ENCODE data around the gene TNFRSF13B. TPM values are rescaled to one million over a fixed set of nuclear protein-coding genes. Genes with fewer than 3 reads are reported as not detected.

Gene TNFRSF13B
- total RNA-seq, 1 experiment from 2014 or later: not detected

DNA sequence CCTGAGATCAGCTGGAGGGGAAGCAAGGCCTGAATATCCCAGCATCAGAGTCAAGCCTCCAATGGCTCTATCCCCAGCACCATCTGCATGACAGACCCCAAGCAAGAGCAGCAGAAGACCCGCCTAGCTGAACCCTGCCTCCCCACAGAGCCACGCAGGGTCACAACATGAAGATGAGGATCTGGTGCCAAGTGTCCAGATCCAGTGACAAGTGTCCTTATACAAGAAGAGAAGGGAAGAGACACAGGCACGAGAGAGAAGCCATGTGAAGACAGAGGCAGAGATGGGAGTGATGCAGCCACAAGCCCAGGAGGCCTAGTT lies 28.9 kb downstream of the TNFRSF13B start:
- DNase-seq (ENCODE audit: low read depth, low spot score) (no peak), ATAC-seq (no peak)
- H3K27me3 ChIP-seq (ENCODE audit: control insufficient read depth, insufficient read depth, low read length): no peaks in the 10 kb centered on the region
- H3K27ac ChIP-seq (ENCODE audit: low read length): no peak overlapping the region
- no peaks in the 10 kb centered on the region for H3K9me3 ChIP-seq (ENCODE audit: control insufficient read depth, insufficient read depth, low read depth, low read length)
- H3K4me3 ChIP-seq (ENCODE audit: low read depth in 2 of 2, low read length in 2 of 2): no peak overlapping the region
- CTCF ChIA-PET: no interaction called here
- H3K36me3 ChIP-seq (ENCODE audit: control insufficient read depth, insufficient read depth, low read length): no peaks in the 10 kb centered on the region
- in situ Hi-C loops (cut with HindIII; ENCODE audit: low pct_unique_long_range_greater_than_20kb, low sequenced_read_pairs) (no loop called here), intact Hi-C loops (cut with micrococcal nuclease; ENCODE audit: unreplicated experiment) (no loop called here)
- no peaks in the 10 kb centered on the region for H3K4me1 ChIP-seq (ENCODE audit: control insufficient read depth, insufficient read depth, low read length)
- no TSS peak for BruUV-seq (replicated peaks)
- TF ChIP-seq, protein P1, sequence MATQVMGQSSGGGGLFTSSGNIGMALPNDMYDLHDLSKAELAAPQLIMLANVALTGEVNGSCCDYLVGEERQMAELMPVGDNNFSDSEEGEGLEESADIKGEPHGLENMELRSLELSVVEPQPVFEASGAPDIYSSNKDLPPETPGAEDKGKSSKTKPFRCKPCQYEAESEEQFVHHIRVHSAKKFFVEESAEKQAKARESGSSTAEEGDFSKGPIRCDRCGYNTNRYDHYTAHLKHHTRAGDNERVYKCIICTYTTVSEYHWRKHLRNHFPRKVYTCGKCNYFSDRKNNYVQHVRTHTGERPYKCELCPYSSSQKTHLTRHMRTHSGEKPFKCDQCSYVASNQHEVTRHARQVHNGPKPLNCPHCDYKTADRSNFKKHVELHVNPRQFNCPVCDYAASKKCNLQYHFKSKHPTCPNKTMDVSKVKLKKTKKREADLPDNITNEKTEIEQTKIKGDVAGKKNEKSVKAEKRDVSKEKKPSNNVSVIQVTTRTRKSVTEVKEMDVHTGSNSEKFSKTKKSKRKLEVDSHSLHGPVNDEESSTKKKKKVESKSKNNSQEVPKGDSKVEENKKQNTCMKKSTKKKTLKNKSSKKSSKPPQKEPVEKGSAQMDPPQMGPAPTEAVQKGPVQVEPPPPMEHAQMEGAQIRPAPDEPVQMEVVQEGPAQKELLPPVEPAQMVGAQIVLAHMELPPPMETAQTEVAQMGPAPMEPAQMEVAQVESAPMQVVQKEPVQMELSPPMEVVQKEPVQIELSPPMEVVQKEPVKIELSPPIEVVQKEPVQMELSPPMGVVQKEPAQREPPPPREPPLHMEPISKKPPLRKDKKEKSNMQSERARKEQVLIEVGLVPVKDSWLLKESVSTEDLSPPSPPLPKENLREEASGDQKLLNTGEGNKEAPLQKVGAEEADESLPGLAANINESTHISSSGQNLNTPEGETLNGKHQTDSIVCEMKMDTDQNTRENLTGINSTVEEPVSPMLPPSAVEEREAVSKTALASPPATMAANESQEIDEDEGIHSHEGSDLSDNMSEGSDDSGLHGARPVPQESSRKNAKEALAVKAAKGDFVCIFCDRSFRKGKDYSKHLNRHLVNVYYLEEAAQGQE (IDR thresholded peaks at IDR 0.05; ENCODE audit: insufficient read depth in 1 of 2, low read depth in 2 of 2, low read length in 1 of 2): no peak
- no peak for TF ChIP-seq TCF7L2 (IDR thresholded peaks at IDR 0.05; ENCODE audit: low read depth, low read length)
- POLR2A ChIA-PET: no interaction called here

DNA sequence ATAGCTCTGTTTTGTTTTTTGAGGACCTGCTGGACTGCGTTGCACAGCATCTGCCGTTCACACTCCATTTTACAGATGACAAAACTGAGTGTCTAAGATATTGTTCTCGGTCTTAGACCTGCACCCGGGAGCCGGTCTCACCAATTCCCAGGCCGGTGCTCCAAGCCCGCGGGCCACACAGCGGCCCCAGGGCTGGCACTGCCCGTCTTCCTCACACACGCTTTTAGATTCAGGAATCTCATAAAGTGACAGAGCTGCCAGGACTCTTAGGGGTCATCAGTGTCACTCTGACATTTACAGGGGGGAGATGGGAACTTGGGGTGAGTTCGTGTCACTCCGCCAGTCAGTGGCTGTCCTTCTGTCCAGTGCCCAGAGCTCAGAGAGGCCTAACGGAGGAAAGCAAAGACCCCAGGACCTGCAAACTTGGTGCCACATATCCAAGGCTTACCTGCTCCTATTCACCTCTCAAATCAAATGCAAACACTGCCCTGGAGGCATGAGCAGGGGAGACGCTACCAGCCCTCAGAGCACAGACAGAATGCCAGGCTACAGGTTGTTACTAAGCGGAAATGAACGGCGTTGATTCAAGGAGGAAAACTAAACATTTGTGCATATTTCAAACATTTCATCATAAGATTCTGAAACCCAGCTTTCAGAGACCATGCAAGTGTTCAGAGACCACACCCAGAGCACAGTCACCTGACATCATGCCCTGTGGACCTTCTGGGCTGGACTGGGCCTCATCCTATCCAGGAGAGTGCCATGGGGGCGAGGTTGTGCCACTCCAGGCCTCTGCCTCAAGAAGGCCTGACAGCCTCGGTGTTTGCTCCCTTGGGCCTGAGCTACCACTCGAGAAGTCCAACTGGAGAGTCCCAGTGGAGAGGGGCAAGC lies 29.5 kb downstream of the TNFRSF13B start:
- intact Hi-C loops (cut with micrococcal nuclease; ENCODE audit: unreplicated experiment) (no loop called here), in situ Hi-C loops (cut with HindIII; ENCODE audit: low pct_unique_long_range_greater_than_20kb, low sequenced_read_pairs) (no loop called here)
- Histone ChIP-seq H3K9me3 (ENCODE audit: control insufficient read depth, insufficient read depth, low read depth, low read length) (no peaks in the 10 kb centered on the region), H3K27me3 (ENCODE audit: control insufficient read depth, insufficient read depth, low read length) (no peaks in the 10 kb centered on the region), H3K27ac (ENCODE audit: low read length) (no peak overlapping the region), H3K36me3 (ENCODE audit: control insufficient read depth, insufficient read depth, low read length) (no peaks in the 10 kb centered on the region), H3K4me1 (ENCODE audit: control insufficient read depth, insufficient read depth, low read length) (no peaks in the 10 kb centered on the region), H3K4me3 (ENCODE audit: low read depth in 2 of 2, low read length in 2 of 2) (no peak overlapping the region)
- DNase-seq (ENCODE audit: low read depth, low spot score): no peak
- no TSS peak for BruUV-seq (replicated peaks)
- ChIA-PET CTCF (no interaction called here), POLR2A (no interaction called here)
- TF ChIP-seq, protein P1 (IDR thresholded peaks at IDR 0.05; ENCODE audit: insufficient read depth in 1 of 2, low read depth in 2 of 2, low read length in 1 of 2): no peak
- TF ChIP-seq, protein P2, sequence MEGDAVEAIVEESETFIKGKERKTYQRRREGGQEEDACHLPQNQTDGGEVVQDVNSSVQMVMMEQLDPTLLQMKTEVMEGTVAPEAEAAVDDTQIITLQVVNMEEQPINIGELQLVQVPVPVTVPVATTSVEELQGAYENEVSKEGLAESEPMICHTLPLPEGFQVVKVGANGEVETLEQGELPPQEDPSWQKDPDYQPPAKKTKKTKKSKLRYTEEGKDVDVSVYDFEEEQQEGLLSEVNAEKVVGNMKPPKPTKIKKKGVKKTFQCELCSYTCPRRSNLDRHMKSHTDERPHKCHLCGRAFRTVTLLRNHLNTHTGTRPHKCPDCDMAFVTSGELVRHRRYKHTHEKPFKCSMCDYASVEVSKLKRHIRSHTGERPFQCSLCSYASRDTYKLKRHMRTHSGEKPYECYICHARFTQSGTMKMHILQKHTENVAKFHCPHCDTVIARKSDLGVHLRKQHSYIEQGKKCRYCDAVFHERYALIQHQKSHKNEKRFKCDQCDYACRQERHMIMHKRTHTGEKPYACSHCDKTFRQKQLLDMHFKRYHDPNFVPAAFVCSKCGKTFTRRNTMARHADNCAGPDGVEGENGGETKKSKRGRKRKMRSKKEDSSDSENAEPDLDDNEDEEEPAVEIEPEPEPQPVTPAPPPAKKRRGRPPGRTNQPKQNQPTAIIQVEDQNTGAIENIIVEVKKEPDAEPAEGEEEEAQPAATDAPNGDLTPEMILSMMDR (IDR thresholded peaks at IDR 0.05): no peak
- TF ChIP-seq SIN3A (IDR thresholded peaks at IDR 0.05; ENCODE audit: borderline replicate concordance, insufficient read depth, low read depth, low read length) (no peak), TCF7L2 (IDR thresholded peaks at IDR 0.05; ENCODE audit: low read depth, low read length) (no peak), POLR2AphosphoS5 (IDR thresholded peaks at IDR 0.05; ENCODE audit: low read depth, low read length) (no peak)
- ATAC-seq: no peak
